Mesenchymal stem cell (in vitro differentiated cells and primary cell): ENCODE results near the gene NEK5.
"Not testable (repeated sequence)": the region's sequence is repeated elsewhere in the genome, so short reads cannot be mapped to it uniquely, and the experiment has no call there.

Experiments
- DNase-seq: peaks from one replicate; pipeline ENCODE4 v3.0.0-alpha.2; 2013
- H2AFZ ChIP-seq: one replicate; pipeline ENCODE4 v1.6.1; 2013; ENCODE audit warnings: low read depth, mild to moderate bottlenecking, control low read depth, inconsistent platforms, low read length, moderate library complexity
- H2AK5ac ChIP-seq: 2 replicates; pipeline ENCODE4 v1.6.1; 2013; ENCODE audit warnings: low read length, moderate library complexity, mild to moderate bottlenecking, inconsistent platforms; ENCODE audit not compliant: severe bottlenecking
- H2BK120ac ChIP-seq: one replicate; pipeline ENCODE4 v1.6.1; 2013; ENCODE audit warnings: low read depth, mild to moderate bottlenecking, inconsistent platforms, low read length, moderate library complexity
- H2BK12ac ChIP-seq, 2 experiments: one replicate each; pipeline ENCODE4 v1.6.1; 2013; ENCODE audit warnings: inconsistent platforms in 2 of 2, low read length in 2 of 2, mild to moderate bottlenecking in 2 of 2, moderate library complexity in 2 of 2, control low read depth in 1 of 2
- H2BK15ac ChIP-seq: one replicate; pipeline ENCODE4 v1.6.1; 2013; ENCODE audit warnings: mild to moderate bottlenecking, low read depth, inconsistent platforms; ENCODE audit not compliant: poor library complexity, severe bottlenecking
- H2BK5ac ChIP-seq: 2 replicates; pipeline ENCODE4 v1.6.1; 2013; ENCODE audit warnings: low read depth, mild to moderate bottlenecking, low read length, control low read depth, inconsistent platforms; ENCODE audit not compliant: poor library complexity, severe bottlenecking
- H3K14ac ChIP-seq, 2 experiments: one replicate each; pipeline ENCODE4 v1.6.1; 2013; ENCODE audit warnings: inconsistent platforms in 2 of 2, low read length in 2 of 2, control low read depth in 1 of 2, mild to moderate bottlenecking in 1 of 2, moderate library complexity in 1 of 2
- H3K18ac ChIP-seq, 2 experiments: one replicate each; pipeline ENCODE4 v1.6.1; 2013; ENCODE audit warnings: inconsistent platforms in 2 of 2, low read length in 2 of 2, control low read depth in 1 of 2, low read depth in 1 of 2, mild to moderate bottlenecking in 1 of 2
- H3K23ac ChIP-seq, 2 experiments: one replicate each; pipeline ENCODE4 v1.6.1; 2013; ENCODE audit warnings: inconsistent platforms in 2 of 2, low read length in 2 of 2, mild to moderate bottlenecking in 2 of 2, moderate library complexity in 2 of 2, control low read depth in 1 of 2
- H3K27ac ChIP-seq: 2 replicates; pipeline ENCODE4 v1.5.1; 2013; ENCODE audit warnings: mild to moderate bottlenecking, moderate library complexity, low read length, control low read depth, inconsistent platforms; ENCODE audit not compliant: poor library complexity, severe bottlenecking
- H3K27me3 ChIP-seq, 2 experiments: 2 replicates each; pipeline versions ENCODE4 v1.6.1 to v1.7.0; 2013; ENCODE audit warnings: low read length in 2 of 2, mild to moderate bottlenecking in 2 of 2, moderate library complexity in 2 of 2, control low read depth in 1 of 2, inconsistent platforms in 1 of 2; ENCODE audit not compliant: control insufficient read depth in 1 of 2, insufficient read depth in 1 of 2
- H3K36me3 ChIP-seq, 2 experiments: 2 replicates each; pipeline versions ENCODE4 v1.6.1 to v1.7.0; 2013; ENCODE audit warnings: low read length in 2 of 2, control low read depth in 1 of 2, inconsistent platforms in 1 of 2, low read depth in 1 of 2, mild to moderate bottlenecking in 1 of 2; ENCODE audit not compliant: insufficient read depth in 2 of 2, control insufficient read depth in 1 of 2
- H3K4ac ChIP-seq, 2 experiments: one replicate each; pipeline ENCODE4 v1.6.1; 2013; ENCODE audit warnings: inconsistent platforms in 2 of 2, low read length in 2 of 2, mild to moderate bottlenecking in 2 of 2, moderate library complexity in 2 of 2, control low read depth in 1 of 2, low read depth in 1 of 2
- H3K4me1 ChIP-seq: 2 replicates; pipeline ENCODE4 v1.6.1; 2013; ENCODE audit warnings: low read depth, low read length, control low read depth; ENCODE audit not compliant: control insufficient read depth, insufficient read depth
- H3K4me2 ChIP-seq: 2 replicates; pipeline ENCODE4 v1.6.1; 2013; ENCODE audit warnings: low read length, mild to moderate bottlenecking, inconsistent platforms; ENCODE audit not compliant: poor library complexity, severe bottlenecking
- H3K4me3 ChIP-seq, 2 experiments: 2 replicates each; pipeline versions ENCODE4 v1.5.1 to v1.7.0; 2013; ENCODE audit warnings: low read length in 2 of 2, mild to moderate bottlenecking in 2 of 2, control low read depth in 1 of 2, low read depth in 1 of 2; ENCODE audit not compliant: insufficient read depth in 1 of 2
- H3K79me1 ChIP-seq: replicated peaks from 2 replicates; pipeline ENCODE4 v1.6.1; 2013; ENCODE audit warnings: mild to moderate bottlenecking, control low read depth, low read length, inconsistent platforms; ENCODE audit not compliant: poor library complexity, severe bottlenecking
- H3K9ac ChIP-seq: 2 replicates; pipeline ENCODE4 v1.7.0; 2013; ENCODE audit warnings: mild to moderate bottlenecking, low read length, moderate library complexity
- H3K9me3 ChIP-seq: 2 replicates; pipeline ENCODE4 v1.7.0; 2013; ENCODE audit warnings: mild to moderate bottlenecking, low read length; ENCODE audit not compliant: control insufficient read depth
- H4K8ac ChIP-seq: one replicate; pipeline ENCODE4 v1.6.1; 2013; ENCODE audit warnings: inconsistent platforms, mild to moderate bottlenecking, low read length, moderate library complexity
- H4K91ac ChIP-seq: one replicate; pipeline ENCODE4 v1.6.1; 2013; ENCODE audit warnings: mild to moderate bottlenecking, low read length, inconsistent platforms
- WGBS: methylation state at CpG from one replicate; pipeline ENCODE4 v1.1.7; 2013; ENCODE audit warnings: mixed read lengths; 5-methylcytosine and 5-hydroxymethylcytosine counted together

NEK5 gene

DNA sequence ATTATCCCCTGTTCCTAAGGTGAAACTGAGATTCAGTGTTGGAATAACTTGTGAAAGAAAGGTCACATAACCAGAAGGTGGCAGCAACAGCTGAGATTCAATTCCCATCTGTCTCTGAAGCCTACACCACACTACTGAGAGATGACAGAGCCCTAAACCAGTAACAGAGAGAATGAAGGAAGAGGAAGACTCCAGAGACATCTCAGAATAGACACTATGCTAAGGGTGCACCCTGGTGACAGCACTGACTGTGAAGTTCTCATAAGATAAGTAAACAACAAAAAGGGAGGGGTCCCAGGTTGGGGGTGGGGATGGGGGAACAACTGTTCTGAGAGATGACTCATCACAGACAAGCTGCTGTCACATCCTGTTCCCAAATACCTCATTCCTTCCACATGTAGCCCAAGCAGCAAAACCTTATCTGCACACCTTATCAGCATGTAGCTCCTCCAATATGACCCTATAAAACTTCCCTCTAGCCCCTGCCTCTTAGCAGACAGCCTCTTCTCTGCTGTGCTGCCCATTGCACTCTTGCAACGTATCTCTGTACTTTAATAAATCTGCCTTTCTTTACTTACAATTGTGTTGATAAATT, 57.8 kb downstream of the NEK5 start:
- no peaks in the 10 kb centered on the region for H3K36me3 ChIP-seq

DNA sequence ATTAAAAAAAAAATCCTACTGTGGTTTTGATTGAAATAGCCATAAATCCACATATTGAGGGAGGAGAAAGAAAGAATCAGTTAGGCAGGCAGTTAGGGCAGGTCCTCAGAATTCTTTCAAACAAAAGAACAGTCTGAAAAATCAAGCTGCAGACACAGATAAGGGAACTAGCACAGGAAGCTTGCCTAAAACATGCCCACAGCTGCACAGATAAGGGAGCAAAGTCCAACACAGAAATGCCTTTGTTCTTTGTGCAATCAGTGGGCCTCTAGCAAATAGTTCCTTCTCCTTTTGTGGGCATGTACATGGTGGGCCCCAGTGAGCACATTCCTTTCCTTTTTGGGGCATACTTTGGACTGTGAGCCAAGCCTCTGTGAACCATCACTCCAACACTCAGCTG, 61.6 kb downstream of the NEK5 start:
- no peaks in the 10 kb centered on the region for H3K4me1 ChIP-seq
- no peak overlapping the region for H2BK15ac ChIP-seq
- H3K14ac ChIP-seq, result no peak overlapping the region
- H4K91ac ChIP-seq, result no peak overlapping the region
- peaks cover 62% of the 10 kb centered on the region for H3K9me3 ChIP-seq
- H3K36me3 ChIP-seq, result no peaks in the 10 kb centered on the region
- H2BK120ac ChIP-seq, result no peak overlapping the region
- no peak overlapping the region for H2AFZ ChIP-seq
- no peak overlapping the region for H2BK12ac ChIP-seq
- no peak overlapping the region for H3K4ac ChIP-seq
- H2AK5ac ChIP-seq, result no peak overlapping the region
- H3K4me2 ChIP-seq, result no peak overlapping the region
- no peak overlapping the region for H3K4me3 ChIP-seq
- H2BK5ac ChIP-seq, result no peak overlapping the region
- H3K23ac ChIP-seq, result no peak overlapping the region
- peak; percentile 15 for DNase-seq
- no peak overlapping the region for H3K9ac ChIP-seq
- no peaks in the 10 kb centered on the region for H3K79me1 ChIP-seq
- no peak overlapping the region for H3K27ac ChIP-seq
- no peaks in the 10 kb centered on the region for H3K27me3 ChIP-seq
- H4K8ac ChIP-seq, result no peak overlapping the region
- no peak overlapping the region for H3K18ac ChIP-seq

More for the DNA sequence above, 57.8 kb downstream of the NEK5 start:
- DNase-seq, result peak; percentile 32
- H3K79me1 ChIP-seq, result no peaks in the 10 kb centered on the region
- peaks cover 53% of the 10 kb centered on the region for H3K9me3 ChIP-seq
- H2BK15ac ChIP-seq, result no peak overlapping the region
- no peaks in the 10 kb centered on the region for H3K4me1 ChIP-seq
- H3K4me2 ChIP-seq, result no peak overlapping the region
- no peak overlapping the region for H2BK120ac ChIP-seq
- H2AFZ ChIP-seq, result no peak overlapping the region
- no peak overlapping the region for H3K18ac ChIP-seq
- H3K27ac ChIP-seq, result no peak overlapping the region
- H4K8ac ChIP-seq, result no peak overlapping the region
- H3K27me3 ChIP-seq, result no peaks in the 10 kb centered on the region
- no peak overlapping the region for H4K91ac ChIP-seq
- no peak overlapping the region for H3K14ac ChIP-seq
- H3K9ac ChIP-seq, result no peak overlapping the region
- H2BK12ac ChIP-seq, result no peak overlapping the region
- no peak overlapping the region for H3K4ac ChIP-seq
- no peak overlapping the region for H2BK5ac ChIP-seq
- no peak overlapping the region for H3K4me3 ChIP-seq
- 71% methylated on average over 1 of the region's 1 CpG for WGBS
- H2AK5ac ChIP-seq, result no peak overlapping the region
- H3K23ac ChIP-seq, result no peak overlapping the region

DNA sequence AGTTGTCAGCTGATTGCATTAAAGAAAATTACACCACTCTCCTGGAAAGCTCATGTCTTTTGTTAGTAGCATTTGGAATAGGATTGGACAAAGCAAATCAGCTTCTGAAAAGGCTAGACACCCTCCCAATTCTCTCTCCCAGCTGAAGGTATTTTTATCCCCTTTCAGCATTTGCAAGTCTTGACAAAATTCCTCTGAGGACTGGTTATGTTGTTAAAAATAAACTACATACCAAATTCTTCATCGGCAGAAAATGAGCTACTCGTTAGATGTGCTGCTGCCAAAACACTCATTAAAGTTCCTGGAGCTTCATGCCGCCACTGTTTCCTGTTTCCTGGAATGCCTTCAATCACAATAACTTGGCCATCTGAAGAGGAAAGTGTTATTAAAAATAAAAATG, 67.3 kb downstream of the NEK5 start:
- no peak overlapping the region for H3K18ac ChIP-seq
- H3K4me1 ChIP-seq, result no peaks in the 10 kb centered on the region
- H3K27ac ChIP-seq, result no peak overlapping the region
- H3K27me3 ChIP-seq, result no peaks in the 10 kb centered on the region
- H2BK5ac ChIP-seq, result no peak overlapping the region
- H3K4ac ChIP-seq, result no peak overlapping the region
- H3K4me2 ChIP-seq, result no peak overlapping the region
- H3K79me1 ChIP-seq, result no peaks in the 10 kb centered on the region
- no peak overlapping the region for H4K91ac ChIP-seq
- no peaks in the 10 kb centered on the region for H3K36me3 ChIP-seq
- H2AK5ac ChIP-seq, result no peak overlapping the region
- no peak overlapping the region for H2BK15ac ChIP-seq
- no peak overlapping the region for H3K4me3 ChIP-seq
- no peak overlapping the region for H2AFZ ChIP-seq
- DNase-seq, result no peak
- no peak overlapping the region for H3K9ac ChIP-seq
- H2BK120ac ChIP-seq, result no peak overlapping the region
- WGBS, result 62% methylated on average over 2 of the region's 3 CpGs
- H3K14ac ChIP-seq, result no peak overlapping the region
- peaks cover 12% of the 10 kb centered on the region for H3K9me3 ChIP-seq
- no peak overlapping the region for H2BK12ac ChIP-seq
- H4K8ac ChIP-seq, result no peak overlapping the region
- no peak overlapping the region for H3K23ac ChIP-seq

GRCh38 chr13:52061064-52061463, 67.8 kb downstream of the NEK5 start:
- not testable (repeated sequence) for H3K4me1 ChIP-seq, H4K8ac ChIP-seq, H3K9ac ChIP-seq, DNase-seq, H2BK120ac ChIP-seq, H3K27me3 ChIP-seq, H3K14ac ChIP-seq, H3K4ac ChIP-seq, H3K4me3 ChIP-seq, H3K36me3 ChIP-seq, H4K91ac ChIP-seq, H3K18ac ChIP-seq, H2AFZ ChIP-seq, H3K23ac ChIP-seq, H2AK5ac ChIP-seq, H2BK12ac ChIP-seq, H2BK15ac ChIP-seq, H3K27ac ChIP-seq, H2BK5ac ChIP-seq, H3K4me2 ChIP-seq, H3K79me1 ChIP-seq
- peaks cover 10% of the 10 kb centered on the region for H3K9me3 ChIP-seq
- WGBS, result 97% methylated on average over 3 of the region's 3 CpGs
